Hepatocyte (in vitro differentiated cells): Measurements from ENCODE around the gene SPG21.

Experiments used
- EZH2 ChIP-seq: fragments of 200-600 bp; sonication (generic); IDR thresholded peaks from 2 replicates; pipeline ENCODE4 v1.6.1; 2016; ENCODE audit warnings: antibody characterized with exemption, mild to moderate bottlenecking, borderline replicate concordance
- TF ChIP-seq, protein P1 (sequence below): fragments of 200-600 bp; sonication (generic); IDR thresholded peaks from 2 replicates; pipeline ENCODE4 v1.5.1; 2016; ENCODE audit warnings: antibody characterized with exemption, mild to moderate bottlenecking; ENCODE audit not compliant: poor library complexity

DNA sequence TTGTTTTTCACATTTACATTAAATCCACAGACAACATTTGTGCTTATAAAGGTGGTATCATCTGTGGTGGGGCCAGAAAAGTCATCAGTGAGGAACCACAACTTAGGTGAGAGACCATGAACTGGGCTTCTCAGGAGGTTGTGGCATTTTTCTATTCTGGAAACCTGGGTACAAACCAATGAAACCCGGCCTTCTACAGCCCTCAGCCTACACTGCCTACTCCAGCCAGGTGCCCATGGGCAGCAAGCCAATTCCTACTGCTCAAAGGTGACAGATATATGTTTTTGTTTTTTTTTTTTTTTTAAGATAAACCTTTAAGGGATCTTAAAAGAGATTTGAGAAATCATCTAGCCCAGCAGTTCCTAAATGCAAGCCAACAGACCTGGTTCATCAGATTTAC is 20.3 kb downstream of the SPG21 start:
- TF ChIP-seq, protein P1, sequence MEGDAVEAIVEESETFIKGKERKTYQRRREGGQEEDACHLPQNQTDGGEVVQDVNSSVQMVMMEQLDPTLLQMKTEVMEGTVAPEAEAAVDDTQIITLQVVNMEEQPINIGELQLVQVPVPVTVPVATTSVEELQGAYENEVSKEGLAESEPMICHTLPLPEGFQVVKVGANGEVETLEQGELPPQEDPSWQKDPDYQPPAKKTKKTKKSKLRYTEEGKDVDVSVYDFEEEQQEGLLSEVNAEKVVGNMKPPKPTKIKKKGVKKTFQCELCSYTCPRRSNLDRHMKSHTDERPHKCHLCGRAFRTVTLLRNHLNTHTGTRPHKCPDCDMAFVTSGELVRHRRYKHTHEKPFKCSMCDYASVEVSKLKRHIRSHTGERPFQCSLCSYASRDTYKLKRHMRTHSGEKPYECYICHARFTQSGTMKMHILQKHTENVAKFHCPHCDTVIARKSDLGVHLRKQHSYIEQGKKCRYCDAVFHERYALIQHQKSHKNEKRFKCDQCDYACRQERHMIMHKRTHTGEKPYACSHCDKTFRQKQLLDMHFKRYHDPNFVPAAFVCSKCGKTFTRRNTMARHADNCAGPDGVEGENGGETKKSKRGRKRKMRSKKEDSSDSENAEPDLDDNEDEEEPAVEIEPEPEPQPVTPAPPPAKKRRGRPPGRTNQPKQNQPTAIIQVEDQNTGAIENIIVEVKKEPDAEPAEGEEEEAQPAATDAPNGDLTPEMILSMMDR: no peak
- no peak for TF ChIP-seq EZH2
